ENCODE data around the gene ZC3H10.

The ZC3H10 gene

DNA sequence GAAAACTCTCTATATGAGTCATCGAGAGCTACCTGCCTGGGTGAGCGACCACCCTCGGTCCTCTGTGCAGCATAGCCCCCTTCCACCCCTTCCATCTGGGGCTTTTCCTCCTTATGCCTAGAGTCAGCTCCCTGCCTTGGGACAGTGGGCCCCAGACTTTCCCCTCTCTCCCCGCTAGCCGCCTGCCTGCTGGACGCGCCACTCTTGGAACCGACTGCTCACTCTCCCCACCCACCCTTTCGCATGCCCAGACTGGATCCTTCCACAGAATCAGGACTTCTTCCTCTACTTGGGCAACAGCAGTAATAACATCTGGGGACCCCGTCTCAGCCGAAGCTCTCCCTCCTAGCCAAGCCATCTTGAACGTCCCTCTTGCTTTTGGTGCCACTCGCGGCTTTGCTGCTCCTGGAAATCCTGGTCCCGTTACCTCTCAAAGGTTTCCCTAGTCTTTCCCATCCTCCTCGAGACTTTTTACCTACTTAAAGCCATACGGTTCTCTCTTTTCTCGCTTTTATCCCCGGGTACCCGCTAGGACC, 10.7 kb downstream of the ZC3H10 start:
- DNase-seq: peak; percentile 39

GRCh38 chr12:56129206-56129941, 11.3 kb downstream of the ZC3H10 start:
- DNase-seq: peak; percentile 85

DNA sequence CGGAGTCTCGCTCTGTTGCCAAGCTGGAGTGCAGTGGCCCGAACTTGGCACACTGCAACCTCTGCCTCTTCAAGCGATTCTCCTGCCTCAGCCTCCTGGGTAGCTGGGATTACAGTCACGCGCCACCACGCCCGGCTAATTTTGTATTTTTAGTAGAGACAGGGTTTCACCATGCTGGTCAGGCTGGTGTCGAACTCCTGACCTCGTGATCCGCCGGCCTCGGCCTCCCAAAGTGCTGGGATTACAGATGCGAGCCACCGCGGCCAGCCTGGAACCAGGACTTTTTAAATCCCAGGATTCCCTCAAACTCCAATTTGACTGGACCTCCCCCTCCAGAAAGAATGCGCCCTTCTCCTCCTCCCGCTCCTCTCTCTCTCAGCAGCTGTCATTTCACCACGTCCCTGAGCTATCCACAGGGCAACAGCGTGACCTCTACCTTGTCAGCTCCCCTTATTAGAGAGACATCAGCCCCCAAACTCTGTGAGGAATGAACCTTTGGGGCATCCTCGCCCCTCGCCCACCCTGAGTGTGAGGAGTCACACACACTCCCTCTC, 12.0 kb downstream of the ZC3H10 start:
- DNase-seq: no peak

- DNase-seq: no peak
These were observed 12.8 kb downstream of the ZC3H10 start for GRCh38 chr12:56130876-56131275.

- DNase-seq: no peak
These were observed 16.8 kb downstream of the ZC3H10 start for GRCh38 chr12:56134897-56135296.

- DNase-seq: no peak
These were observed 19.9 kb downstream of the ZC3H10 start for GRCh38 chr12:56137853-56138571.

GRCh38 chr12:56141946-56142784, 24.1 kb downstream of the ZC3H10 start:
- DNase-seq: no peak

DNA sequence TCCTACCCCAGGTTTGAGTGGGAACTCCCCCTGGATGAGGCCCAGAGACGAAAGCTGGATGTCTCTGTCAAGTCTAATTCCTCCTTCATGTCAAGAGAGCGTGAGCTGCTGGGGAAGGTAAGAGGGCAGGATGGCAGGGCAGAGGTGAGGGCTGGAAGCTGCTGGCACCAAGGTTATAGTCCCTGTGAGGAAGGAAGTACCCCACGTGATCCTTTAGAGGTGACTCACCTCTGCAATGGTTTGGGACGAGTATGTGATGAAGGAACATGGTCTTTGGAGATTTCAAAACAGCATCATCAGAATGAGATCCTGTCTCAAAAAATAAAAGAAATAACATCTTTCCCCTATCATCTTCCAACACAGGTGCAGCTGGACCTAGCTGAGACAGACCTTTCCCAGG, 25.2 kb downstream of the ZC3H10 start:
- DNase-seq: no peak

DNA sequence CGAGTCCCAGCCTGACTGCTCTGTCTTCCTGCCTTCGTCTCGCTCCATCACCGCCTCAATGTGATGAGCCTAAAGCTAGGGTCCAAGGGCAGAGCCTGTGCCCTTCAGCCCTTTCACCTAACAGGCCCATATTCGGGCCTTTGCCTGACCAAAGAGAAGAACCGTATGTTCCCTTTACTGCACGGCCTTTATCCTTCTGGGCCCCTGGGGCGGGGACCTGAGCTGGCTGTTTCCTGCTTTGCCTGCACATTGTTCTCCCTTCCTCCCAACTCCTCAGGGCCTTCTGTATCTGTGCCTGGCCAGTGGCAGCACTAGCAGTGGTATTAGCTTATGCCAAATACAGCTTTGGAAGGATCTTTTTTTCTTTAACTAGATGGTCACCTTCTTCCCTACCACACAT, 25.8 kb downstream of the ZC3H10 start:
- no peak for DNase-seq

GRCh38 chr12:56145217-56145616, 27.2 kb downstream of the ZC3H10 start:
- no peak for DNase-seq

- DNase-seq: no peak
These were observed 28.7 kb downstream of the ZC3H10 start for GRCh38 chr12:56146492-56147460.

DNA sequence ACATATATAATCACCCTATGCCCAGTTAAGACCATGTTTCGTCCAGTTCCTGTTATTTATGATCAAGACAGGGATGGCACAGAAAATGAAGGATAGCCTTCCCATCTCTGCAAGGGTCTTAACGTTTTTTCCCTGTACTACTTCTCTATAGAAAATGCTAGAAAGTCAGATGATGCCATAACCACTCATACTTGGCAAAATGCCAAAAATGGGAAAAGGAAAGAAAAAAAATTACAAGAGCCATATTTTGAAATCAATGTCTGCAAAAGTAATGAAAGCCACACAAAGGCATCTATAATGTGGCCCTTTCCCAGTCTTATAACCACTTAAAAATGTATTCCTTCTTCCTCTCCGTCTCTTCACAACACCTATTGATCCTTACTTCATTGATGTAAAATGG, 32.5 kb downstream of the ZC3H10 start:
- DNase-seq: no peak

- DNase-seq: peak; percentile 64
These were observed 33.6 kb downstream of the ZC3H10 start for GRCh38 chr12:56151672-56152131.

DNA sequence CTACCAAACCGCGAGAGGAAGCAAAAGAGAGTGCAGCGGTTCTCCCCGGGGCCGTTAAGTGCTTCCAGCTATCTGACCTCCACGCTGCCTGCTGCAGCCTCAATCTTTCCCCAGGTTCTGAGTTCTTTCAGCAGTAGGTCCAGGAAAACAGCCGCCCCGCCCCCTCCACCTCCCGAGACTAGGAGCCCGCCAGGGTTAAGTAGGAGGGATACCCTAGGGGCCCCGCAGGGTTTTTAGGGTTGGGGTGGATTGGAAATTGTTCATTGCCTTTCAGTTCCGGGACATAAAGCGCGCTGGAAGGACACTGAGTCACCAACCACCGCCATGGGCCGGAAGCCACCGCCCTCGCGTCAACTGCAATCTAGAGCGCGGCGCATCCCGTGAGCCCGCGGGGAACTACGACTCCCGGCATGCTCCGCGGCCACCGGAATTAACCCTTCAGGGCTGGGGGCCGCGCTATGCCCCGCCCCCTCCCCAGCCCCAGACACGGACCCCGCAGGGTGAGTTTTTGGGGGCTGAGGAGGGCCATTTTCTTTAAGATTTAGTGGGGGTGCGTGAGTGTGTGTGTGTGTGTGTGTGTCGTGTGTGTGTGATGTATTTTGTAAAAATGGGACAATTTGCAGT, 34.2 kb downstream of the ZC3H10 start, which contains the start of gene MYL6B:
Gene MYL6B (plus strand): TSS at position 456 of the 624 bp plus-strand sequence. CDS start 1,332 bp downstream, outside the sequence.
- DNase-seq: peak; percentile 92

DNA sequence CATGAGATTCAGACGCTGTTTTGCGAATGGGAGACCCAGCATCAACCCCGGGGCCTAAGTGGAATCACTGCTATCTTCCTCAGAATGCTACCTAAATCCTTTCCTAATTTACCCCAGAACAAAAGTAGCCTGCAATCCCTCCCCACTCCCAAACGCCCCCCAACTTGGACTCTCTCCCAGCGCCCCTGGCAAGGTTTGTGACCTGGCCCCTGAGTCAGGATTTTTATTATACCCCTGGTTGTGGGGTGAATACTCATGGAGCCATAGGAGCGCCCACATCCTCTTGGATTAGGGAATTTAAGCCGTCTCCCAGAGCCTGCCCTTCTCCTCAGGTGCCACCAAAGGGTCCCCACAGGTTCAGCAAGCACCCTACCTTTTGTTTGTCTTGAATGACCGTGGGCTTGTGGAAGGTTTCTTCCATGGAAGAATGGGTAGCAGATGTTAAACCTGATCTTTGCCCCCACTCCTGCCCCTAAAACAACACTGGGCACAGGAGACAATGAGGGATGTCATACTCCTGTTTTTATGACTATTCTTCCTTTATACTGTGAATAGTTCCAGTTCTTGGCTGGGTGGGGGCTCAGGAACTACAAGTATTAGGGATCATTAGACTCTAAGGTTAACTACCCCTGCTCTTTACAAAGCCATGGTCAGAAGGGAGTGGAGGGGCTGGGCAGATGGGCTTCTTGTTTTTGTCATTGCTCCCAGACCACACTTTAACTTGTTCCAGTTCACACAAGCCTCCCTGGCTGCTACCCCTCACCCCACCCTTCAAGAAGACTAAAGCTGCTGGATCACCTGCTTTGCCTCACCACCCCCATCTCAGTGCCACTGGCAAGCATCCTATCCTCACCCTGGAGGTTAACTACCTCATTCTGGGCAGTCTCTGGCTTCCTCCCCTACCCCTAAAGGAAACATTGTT, 35.0 kb downstream of the ZC3H10 start:
- DNase-seq: no peak

- no peak for DNase-seq
These were observed 35.6 kb downstream of the ZC3H10 start for GRCh38 chr12:56153678-56154065.

GRCh38 chr12:56154246-56154771, 36.2 kb downstream of the ZC3H10 start:
- DNase-seq: no peak

DNA sequence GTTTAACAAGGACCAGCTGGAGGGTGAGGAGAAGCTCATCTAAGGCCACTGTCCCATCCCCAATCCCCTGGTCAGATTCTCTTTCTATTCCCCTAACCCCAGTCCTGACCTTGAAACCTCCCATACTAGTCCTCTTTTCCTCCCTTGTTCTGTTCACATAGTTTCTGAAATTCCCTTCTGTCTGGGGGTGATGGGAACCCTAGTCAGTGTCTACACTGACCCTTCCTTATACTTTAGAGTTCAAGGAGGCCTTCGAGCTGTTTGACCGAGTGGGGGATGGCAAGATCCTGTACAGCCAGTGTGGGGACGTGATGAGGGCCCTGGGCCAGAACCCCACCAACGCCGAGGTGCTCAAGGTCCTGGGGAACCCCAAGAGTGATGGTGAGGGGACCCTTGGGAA, 36.8 kb downstream of the ZC3H10 start:
- DNase-seq: no peak

- no peak for DNase-seq
These were observed 37.3 kb downstream of the ZC3H10 start for GRCh38 chr12:56155256-56155845.
